ENCODE results near the gene CPLANE2.

CPLANE2 gene

GRCh38 chr1:16186655-16187235 lies 50.2 kb downstream of the CPLANE2 start:
- DNase-seq, result no peak

- DNase-seq, result no peak
These were observed 52.3 kb downstream of the CPLANE2 start for GRCh38 chr1:16184557-16185303.

- no peak for DNase-seq
These were observed 53.0 kb downstream of the CPLANE2 start for GRCh38 chr1:16183765-16184556.

- DNase-seq, result no peak
These were observed 53.8 kb downstream of the CPLANE2 start for GRCh38 chr1:16183179-16183578.

- no peak for DNase-seq
These were observed 54.9 kb downstream of the CPLANE2 start for GRCh38 chr1:16181887-16182719.
